Embryonic facial prominence (tissue), 1 donor: ENCODE results near the gene XPO6.

Experiments used
- DNase-seq: peaks from one replicate; pipeline ENCODE4 v3.0.0-alpha.2; 2016; ENCODE audit errors: extremely low spot score

XPO6 gene

GRCh38 chr16:28208131-28208530 lies 3.6 kb downstream of the XPO6 start:
- no peak for DNase-seq

GRCh38 chr16:28207399-28207798 lies 4.4 kb downstream of the XPO6 start:
- DNase-seq, result no peak

- DNase-seq, result no peak
These were observed 5.8 kb downstream of the XPO6 start for GRCh38 chr16:28205974-28206373.

- DNase-seq, result no peak
These were observed 6.5 kb downstream of the XPO6 start for GRCh38 chr16:28205117-28205899.

- no peak for DNase-seq
These were observed 7.1 kb downstream of the XPO6 start for GRCh38 chr16:28204622-28205021.

GRCh38 chr16:28204204-28204603 lies 7.6 kb downstream of the XPO6 start:
- no peak for DNase-seq

- no peak for DNase-seq
These were observed 9.5 kb downstream of the XPO6 start for GRCh38 chr16:28202147-28202746.

- no peak for DNase-seq
These were observed 11.1 kb downstream of the XPO6 start for GRCh38 chr16:28200661-28201060.

GRCh38 chr16:28196387-28196987 lies 15.3 kb downstream of the XPO6 start:
- no peak for DNase-seq

GRCh38 chr16:28195859-28196258 lies 15.9 kb downstream of the XPO6 start:
- DNase-seq, result no peak

GRCh38 chr16:28193530-28194423 lies 18.0 kb downstream of the XPO6 start:
- DNase-seq, result no peak

- no peak for DNase-seq
These were observed 18.8 kb downstream of the XPO6 start for GRCh38 chr16:28192806-28193529.

GRCh38 chr16:28191364-28191960 lies 20.3 kb downstream of the XPO6 start:
- DNase-seq, result no peak

- no peak for DNase-seq
These were observed 22.5 kb downstream of the XPO6 start for GRCh38 chr16:28189245-28189644.

GRCh38 chr16:28188085-28188916 lies 23.5 kb downstream of the XPO6 start:
- DNase-seq, result no peak

- no peak for DNase-seq
These were observed 24.2 kb downstream of the XPO6 start for GRCh38 chr16:28187595-28188004.

- DNase-seq, result no peak
These were observed 25.0 kb downstream of the XPO6 start for GRCh38 chr16:28186752-28187151.

- no peak for DNase-seq
These were observed 26.1 kb downstream of the XPO6 start for GRCh38 chr16:28185696-28186095.

GRCh38 chr16:28184625-28185024 lies 27.1 kb downstream of the XPO6 start:
- DNase-seq, result no peak

- no peak for DNase-seq
These were observed 27.8 kb downstream of the XPO6 start for GRCh38 chr16:28183930-28184329.
